Breast epithelium (tissue), 3 donors: Measurements from ENCODE around the gene NPY.

Source experiments
- CTCF ChIP-seq, 3 donors: fragments of 450-650 bp; IDR thresholded peaks; one replicate each; pipeline ENCODE4 v1.5.1; 2016 to 2017; ENCODE audit warnings: antibody characterized with exemption in 3 of 3, mild to moderate bottlenecking in 3 of 3, moderate library complexity in 3 of 3
- POLR2AphosphoS5 ChIP-seq, 3 donors: sonication (generic); formaldehyde crosslinking; IDR thresholded peaks; one replicate each; pipeline ENCODE4 v1.6.1; 2017; ENCODE audit warnings: antibody characterized with exemption in 3 of 3

GRCh38 chr7:24340727-24341126, 56.7 kb downstream of the NPY start:
- no peak for TF ChIP-seq CTCF (IDR thresholded peaks at IDR 0.05)
- no peak for TF ChIP-seq POLR2AphosphoS5 (IDR thresholded peaks at IDR 0.05)
